Subcutaneous abdominal adipose tissue (tissue), 5 donors: Measurements from ENCODE around the gene ELOVL2.

Source experiments
- H3K27ac ChIP-seq: one replicate; pipeline ENCODE4 v1.7.0; 2013; ENCODE audit warnings: low read depth, mild to moderate bottlenecking, inconsistent platforms, low read length, moderate library complexity
- H3K27me3 ChIP-seq, 5 donors: one replicate each; pipeline ENCODE4 v1.7.0; 2013; ENCODE audit warnings: low read length in 5 of 5, inconsistent platforms in 1 of 5; ENCODE audit not compliant: control insufficient read depth in 5 of 5, insufficient read depth in 4 of 5
- H3K36me3 ChIP-seq, 5 donors: one replicate each; pipeline ENCODE4 v1.7.0; 2013; ENCODE audit warnings: low read length in 5 of 5; ENCODE audit not compliant: control insufficient read depth in 5 of 5, insufficient read depth in 5 of 5
- H3K4me1 ChIP-seq, 5 donors: one replicate each; pipeline ENCODE4 v1.7.0; 2013; ENCODE audit warnings: low read length in 5 of 5, mild to moderate bottlenecking in 3 of 5, moderate library complexity in 1 of 5; ENCODE audit not compliant: control insufficient read depth in 5 of 5, insufficient read depth in 5 of 5
- H3K4me3 ChIP-seq, 5 donors: one replicate each; pipeline ENCODE4 v1.7.0; 2013; ENCODE audit warnings: low read length in 5 of 5, low read depth in 1 of 5
- H3K9ac ChIP-seq, 5 donors: one replicate each; pipeline ENCODE4 v1.7.0; 2013; ENCODE audit warnings: low read length in 5 of 5, mild to moderate bottlenecking in 4 of 5, moderate library complexity in 3 of 5
- H3K9me3 ChIP-seq, 5 donors: one replicate each; pipeline ENCODE4 v1.7.0; 2013; ENCODE audit warnings: low read length in 5 of 5; ENCODE audit not compliant: control insufficient read depth in 5 of 5
- donor health status: healthy.
- donor health status: healthy.
- donor health status: healthy.
- donor health status: healthy.
- donor health status: healthy.

The ELOVL2 gene

DNA sequence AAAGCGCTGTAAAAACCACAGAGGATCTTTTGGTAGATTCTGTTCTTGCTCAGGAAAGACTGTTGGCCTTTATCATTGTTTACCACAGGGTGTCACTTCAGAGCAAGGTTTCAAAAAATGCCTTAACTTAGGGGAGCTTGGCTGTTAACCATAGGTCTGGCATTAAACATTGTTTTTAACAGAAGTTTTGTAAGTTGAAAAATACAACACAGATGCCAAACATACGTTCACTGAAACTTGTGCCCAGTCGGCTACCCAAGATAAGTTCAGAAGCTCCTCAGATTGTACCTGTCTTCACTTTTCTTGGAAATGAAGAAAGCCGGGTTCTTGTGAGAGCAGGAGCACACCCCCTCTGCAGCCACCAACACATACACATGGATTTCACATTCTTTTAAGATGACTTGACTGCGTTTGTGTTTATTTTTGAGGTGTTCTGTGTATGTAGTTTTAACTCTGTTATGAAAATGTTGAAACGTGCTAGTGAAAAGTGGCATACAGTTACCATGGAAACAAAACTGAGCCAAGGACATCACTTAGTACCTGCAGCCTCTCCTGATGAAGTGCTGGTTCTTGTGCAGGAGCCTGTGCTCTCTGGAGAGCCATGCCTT is 92.3 kb downstream of the ELOVL2 start:
- Histone ChIP-seq H3K36me3 (no peaks in the 10 kb centered on the region), H3K4me1 (no peaks in the 10 kb centered on the region), H3K9me3 (no peaks in the 10 kb centered on the region), H3K4me3 (no peak overlapping the region), H3K27me3 (no peaks in the 10 kb centered on the region), H3K27ac (no peak overlapping the region), H3K9ac (no peak overlapping the region)

DNA sequence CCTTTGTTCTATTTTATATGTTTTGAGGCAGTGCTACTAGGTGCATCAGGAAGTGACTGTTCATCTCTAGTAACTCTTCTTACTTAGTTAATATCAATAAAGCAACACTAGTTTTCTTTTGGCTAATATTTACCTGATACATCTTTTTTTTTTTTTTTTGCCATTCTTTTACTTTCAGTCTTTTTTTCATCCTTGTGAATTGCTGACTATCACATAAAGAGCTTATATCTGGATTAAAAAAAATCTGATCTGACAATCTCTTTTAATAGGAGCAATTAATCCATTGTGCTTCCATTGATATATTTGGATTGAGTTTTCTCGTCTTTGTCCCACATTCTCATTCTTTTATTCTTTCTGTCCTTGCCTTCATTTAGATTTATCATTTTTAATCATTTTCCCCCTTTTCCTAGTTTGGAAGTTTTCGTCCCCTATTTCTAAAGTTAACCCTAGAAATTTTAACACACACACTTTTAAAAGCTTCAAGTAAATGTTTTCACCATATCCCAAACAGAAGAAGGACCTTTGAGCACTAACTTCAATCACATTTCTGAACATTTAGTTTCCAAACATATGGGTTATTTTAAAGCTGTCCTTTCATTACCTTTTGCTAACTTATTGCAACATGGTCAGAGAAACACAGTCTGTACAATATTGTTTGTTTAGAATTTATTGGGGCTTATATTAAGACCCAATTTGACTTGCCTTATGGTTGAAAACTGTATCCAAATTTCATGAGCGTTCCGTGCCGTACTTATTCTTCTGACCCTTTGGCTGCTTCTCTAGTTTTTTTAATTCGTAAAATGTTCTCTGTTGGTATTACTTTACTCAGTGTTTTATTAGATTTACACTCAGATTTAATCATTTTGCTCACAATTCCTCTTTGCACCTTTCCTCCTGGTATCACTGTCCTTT is 94.3 kb downstream of the ELOVL2 start:
- H3K27ac ChIP-seq, result no peak overlapping the region
- no peaks in the 10 kb centered on the region for H3K9me3 ChIP-seq
- H3K4me1 ChIP-seq, result no peaks in the 10 kb centered on the region
- H3K27me3 ChIP-seq, result no peaks in the 10 kb centered on the region
- H3K9ac ChIP-seq, result no peak overlapping the region
- H3K4me3 ChIP-seq, result no peak overlapping the region
- H3K36me3 ChIP-seq, result no peaks in the 10 kb centered on the region

- Histone ChIP-seq H3K9ac (no peak overlapping the region), H3K27me3 (no peaks in the 10 kb centered on the region), H3K9me3 (no peaks in the 10 kb centered on the region), H3K4me1 (no peaks in the 10 kb centered on the region), H3K36me3 (no peaks in the 10 kb centered on the region), H3K4me3 (no peak overlapping the region), H3K27ac (no peak overlapping the region)
Measured at GRCh38 chr6:10947966-10948365, 96.1 kb downstream of the ELOVL2 start.

DNA sequence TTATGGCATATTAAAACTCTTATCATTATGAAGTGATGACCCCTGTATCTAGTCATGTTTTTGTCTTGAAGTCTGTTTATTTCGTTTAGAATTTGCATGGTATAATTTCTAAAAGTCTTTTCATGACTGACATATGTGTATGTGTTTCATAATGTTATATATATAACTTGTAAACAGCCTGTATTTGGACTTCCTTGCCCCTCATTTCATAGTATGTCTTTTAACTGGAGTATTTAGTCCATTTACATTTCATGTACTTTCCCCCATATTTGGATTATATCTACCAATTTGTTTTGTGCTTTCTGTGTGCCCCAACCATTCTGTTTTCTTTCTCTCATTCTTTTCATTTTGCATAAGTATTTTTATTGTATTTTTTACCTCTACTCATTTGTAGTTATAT is 98.3 kb downstream of the ELOVL2 start:
- H3K36me3 ChIP-seq, result no peaks in the 10 kb centered on the region
- no peak overlapping the region for H3K9ac ChIP-seq

DNA sequence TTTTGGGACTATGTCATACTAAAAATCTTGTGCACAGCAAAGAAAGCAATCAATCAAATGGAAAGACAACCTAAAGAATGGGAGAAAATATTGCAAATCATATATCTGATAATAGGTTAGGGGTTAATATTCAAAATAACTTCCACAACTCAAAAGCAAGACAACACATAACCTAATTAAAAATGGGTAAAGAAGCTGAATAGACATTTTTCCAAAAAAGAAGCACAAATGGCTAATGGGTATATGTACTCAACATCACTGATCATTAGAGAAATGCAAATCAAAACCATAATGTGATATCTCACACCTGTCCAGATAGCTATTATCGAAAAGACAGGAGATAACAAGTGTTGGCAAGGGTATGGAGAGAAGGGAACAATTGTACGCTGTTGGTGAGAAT is 104.3 kb downstream of the ELOVL2 start:
- Histone ChIP-seq H3K4me1 (no peaks in the 10 kb centered on the region), H3K27me3 (no peaks in the 10 kb centered on the region), H3K9me3 (peaks cover 0 to 4% (median 0%) of the 10 kb centered on the region in 5 donors), H3K9ac (no peak overlapping the region), H3K27ac (no peak overlapping the region), H3K36me3 (no peaks in the 10 kb centered on the region), H3K4me3 (no peak overlapping the region)

More for the DNA sequence above, 98.3 kb downstream of the ELOVL2 start:
- no peaks in the 10 kb centered on the region for H3K27me3 ChIP-seq
- no peaks in the 10 kb centered on the region for H3K4me1 ChIP-seq
- no peak overlapping the region for H3K4me3 ChIP-seq
- no peaks in the 10 kb centered on the region for H3K9me3 ChIP-seq
- H3K27ac ChIP-seq, result no peak overlapping the region

- Histone ChIP-seq H3K9ac (no peak overlapping the region), H3K4me1 (no peaks in the 10 kb centered on the region), H3K27ac (no peak overlapping the region), H3K27me3 (no peaks in the 10 kb centered on the region), H3K36me3 (no peaks in the 10 kb centered on the region), H3K9me3 (no peaks in the 10 kb centered on the region), H3K4me3 (no peak overlapping the region)
Measured at GRCh38 chr6:10933126-10933525, 111.0 kb downstream of the ELOVL2 start.
